GM23338 (cell line): Measurements from ENCODE around the gene BID. TPM values are rescaled to one million over a fixed set of nuclear protein-coding genes. Genes with fewer than 3 reads are reported as not detected.

ENCODE experiments used
- ATAC-seq: fragments of 200-7000 bp; cut with Tn5 transposase; 3 replicates; pipeline ENCODE4 v1.9.1; 2020
- DNase-seq: peaks from one replicate; pipeline ENCODE4 v3.0.0-alpha.2; 2015; ENCODE audit warnings: low spot score
- H2AFZ ChIP-seq: fragments of 200-600 bp; sonication (generic); 2 replicates; pipeline ENCODE4 v1.8.0; 2016; ENCODE audit warnings: antibody characterized with exemption, mild to moderate bottlenecking, moderate library complexity
- H3F3A ChIP-seq: fragments of 200-600 bp; sonication (generic); replicated peaks from 2 replicates; pipeline ENCODE4 v1.8.0; 2017; ENCODE audit warnings: antibody characterized with exemption, mixed run types, low read depth
- H3K27ac ChIP-seq: fragments of 200-600 bp; sonication (generic); 2 replicates; pipeline ENCODE4 v1.6.1; 2016; ENCODE audit warnings: low read depth
- H3K27me3 ChIP-seq: fragments of 200-600 bp; sonication (generic); 2 replicates; pipeline ENCODE4 v1.8.0; 2016; ENCODE audit warnings: mild to moderate bottlenecking, mixed run types, moderate library complexity; ENCODE audit not compliant: insufficient read depth
- H3K36me3 ChIP-seq: fragments of 200-600 bp; sonication (generic); 2 replicates; pipeline ENCODE4 v1.8.0; 2016; ENCODE audit warnings: mild to moderate bottlenecking; ENCODE audit not compliant: insufficient read depth
- H3K4me1 ChIP-seq: fragments of 200-600 bp; sonication (generic); 2 replicates; pipeline ENCODE4 v1.8.0; 2016; ENCODE audit warnings: mild to moderate bottlenecking, moderate library complexity; ENCODE audit not compliant: insufficient read depth
- H3K4me2 ChIP-seq: fragments of 200-600 bp; sonication (generic); 2 replicates; pipeline ENCODE4 v1.7.1; 2017; ENCODE audit warnings: mixed run types
- H3K4me3 ChIP-seq: fragments of 200-600 bp; sonication (generic); 2 replicates; pipeline ENCODE4 v1.6.1; 2016; ENCODE audit warnings: mixed run types
- H3K79me2 ChIP-seq: fragments of 200-600 bp; sonication (generic); replicated peaks from 2 replicates; pipeline ENCODE4 v1.8.0; 2017; ENCODE audit warnings: mild to moderate bottlenecking; ENCODE audit not compliant: insufficient read depth
- H3K9me2 ChIP-seq: fragments of 200-600 bp; sonication (generic); 2 replicates; pipeline ENCODE4 v1.8.0; 2017; ENCODE audit not compliant: insufficient read depth
- H4K20me1 ChIP-seq: fragments of 200-600 bp; sonication (generic); replicated peaks from 2 replicates; pipeline ENCODE4 v1.8.0; 2017; ENCODE audit warnings: mild to moderate bottlenecking; ENCODE audit not compliant: insufficient read depth
- H3K27ac Mint-ChIP-seq: 2 replicates; pipeline ENCODE4 v1.8.0; 2020; ENCODE audit warnings: inconsistent platforms, mild to moderate bottlenecking, moderate library complexity, mixed read lengths
- H3K27me3 Mint-ChIP-seq: 3 replicates; pipeline ENCODE4 v1.8.0; 2022; ENCODE audit warnings: low read depth, mild to moderate bottlenecking, moderate library complexity, mixed read lengths, inconsistent platforms; ENCODE audit not compliant: insufficient read depth, poor library complexity
- H3K36me3 Mint-ChIP-seq: 3 replicates; pipeline ENCODE4 v1.8.0; 2021; ENCODE audit warnings: low read depth, mild to moderate bottlenecking, inconsistent platforms, moderate library complexity, mixed read lengths
- H3K4me1 Mint-ChIP-seq: 3 replicates; pipeline ENCODE4 v1.8.0; 2020; ENCODE audit warnings: mild to moderate bottlenecking, inconsistent platforms, mixed read lengths
- H3K4me3 Mint-ChIP-seq: 3 replicates; pipeline ENCODE4 v1.8.0; 2021; ENCODE audit warnings: moderate library complexity, mild to moderate bottlenecking, inconsistent platforms, mixed read lengths
- H3K9me3 Mint-ChIP-seq: 3 replicates; pipeline ENCODE4 v1.8.0; 2020; ENCODE audit warnings: moderate library complexity, mild to moderate bottlenecking, inconsistent platforms, mixed read lengths
- CREB1 ChIP-seq: fragments of 250-450 bp; sonication (Bioruptor Pico); IDR thresholded peaks from 2 replicates; pipeline ENCODE4 v1.5.0; 2020; ENCODE audit warnings: low read depth, mild to moderate bottlenecking, moderate library complexity
- CTCF ChIP-seq, 2 experiments: fragments of 200-600 bp in 1 of 2; sonication (generic) in 1 of 2; conservative IDR thresholded peaks; 2 replicates each; pipeline versions ENCODE4 v1.5.1 to v1.6.1; 2016 to 2017; ENCODE audit warnings: antibody characterized with exemption in 2 of 2, low read depth in 2 of 2, mild to moderate bottlenecking in 2 of 2, moderate library complexity in 1 of 2
- ETS1 ChIP-seq: IDR thresholded peaks from 2 replicates; pipeline ENCODE4 v1.6.1; 2016; ENCODE audit warnings: antibody characterized with exemption
- EZH2 ChIP-seq: fragments of 200-600 bp; sonication (generic); IDR thresholded peaks from one replicate; pipeline ENCODE4 v1.8.0; 2017; ENCODE audit warnings: antibody characterized with exemption, mild to moderate bottlenecking, low read depth; ENCODE audit not compliant: unreplicated experiment
- EZH2phosphoT487 ChIP-seq: fragments of 200-600 bp; sonication (generic); IDR thresholded peaks from one replicate; pipeline ENCODE4 v1.8.1; 2018; ENCODE audit warnings: antibody characterized with exemption; ENCODE audit not compliant: unreplicated experiment
- JUNB ChIP-seq: IDR thresholded peaks from one replicate; pipeline ENCODE4 v1.6.1; 2016; ENCODE audit warnings: antibody characterized with exemption; ENCODE audit not compliant: unreplicated experiment
- NANOG ChIP-seq: IDR thresholded peaks from 2 replicates; pipeline ENCODE4 v1.6.1; 2016; ENCODE audit warnings: antibody characterized with exemption, borderline replicate concordance
- POLR2AphosphoS5 ChIP-seq: IDR thresholded peaks from 2 replicates; pipeline ENCODE4 v1.6.1; 2016; ENCODE audit warnings: antibody characterized with exemption, low read depth
- REST ChIP-seq: IDR thresholded peaks from one replicate; pipeline ENCODE4 v1.6.1; 2018; ENCODE audit warnings: antibody characterized with exemption; ENCODE audit not compliant: unreplicated experiment
- STAT1 ChIP-seq: IDR thresholded peaks from one replicate; pipeline ENCODE4 v1.6.1; 2016; ENCODE audit warnings: antibody characterized with exemption; ENCODE audit not compliant: unreplicated experiment
- ZNF114 ChIP-seq: fragments of 250-450 bp; sonication (Bioruptor Pico); IDR thresholded peaks from 2 replicates; pipeline ENCODE4 v1.5.0; 2020; ENCODE audit warnings: mild to moderate bottlenecking, moderate library complexity
- ZNF331 ChIP-seq: fragments of 250-450 bp; sonication (Bioruptor Pico); IDR thresholded peaks from 2 replicates; pipeline ENCODE4 v1.5.0; 2020; ENCODE audit warnings: low read depth, mild to moderate bottlenecking, moderate library complexity
- ZNF462 ChIP-seq: fragments of 250-450 bp; sonication (Bioruptor Pico); IDR thresholded peaks from 2 replicates; pipeline ENCODE4 v1.5.0; 2020; ENCODE audit warnings: mild to moderate bottlenecking, moderate library complexity
- polyA plus RNA-seq: library from polyadenylated mRNA; unstranded; fragments of >200 nt; fragmentation: Nextera tagmentation; extraction: Ambion mirVana; gene quantifications from 2 replicates; pipeline ENCODE4 v1.2.1, GENCODE V29; 2016
- total RNA-seq: library from RNA; depleted of rRNA; stranded (reverse); fragments of >200 nt; shearing (Covaris generic); gene quantifications from 2 replicates; pipeline ENCODE4 v1.2.3, GENCODE V29; 2014

The BID gene
- total and polyA plus RNA-seq, 2 experiments from 2014 or later = 65.1 to 125 TPM

- no peak for ATAC-seq
- Histone ChIP-seq H3K4me3 (no peak overlapping the region), H3K9me2 (no peaks in the 10 kb centered on the region), H3K27ac (no peak overlapping the region), H3K4me1 (no peaks in the 10 kb centered on the region), H3K27me3 (no peaks in the 10 kb centered on the region), H2AFZ (no peak overlapping the region), H4K20me1 (no peaks in the 10 kb centered on the region), H3K4me2 (no peak overlapping the region), H3K36me3 (peaks cover 5% of the 10 kb centered on the region; the same call in 1 of the 2 replicates), H3F3A (no peaks in the 10 kb centered on the region), H3K79me2 (no peaks in the 10 kb centered on the region)
- no peak for TF ChIP-seq CREB1 (CRISPR knock-in tag)
- no peak for TF ChIP-seq JUNB
- no peak for TF ChIP-seq CTCF (conservative IDR thresholded peaks at IDR 0.05; ENCODE audit: low read depth in 2 of 2)
- no peak for TF ChIP-seq REST
- no peak for TF ChIP-seq ZNF462 (CRISPR knock-in tag)
- TF ChIP-seq ZNF114 (CRISPR knock-in tag) = no peak
- no peak for TF ChIP-seq NANOG
- TF ChIP-seq EZH2 = no peak
- no peak for TF ChIP-seq ETS1
- TF ChIP-seq ZNF331 = no peak
- TF ChIP-seq EZH2phosphoT487 = no peak
- TF ChIP-seq POLR2AphosphoS5 = no peak
- TF ChIP-seq STAT1 = no peak
- H3K27ac Mint-ChIP-seq = no peak overlapping the region
- DNase-seq = no peak
- no peaks in the 10 kb centered on the region for H3K9me3 Mint-ChIP-seq
- H3K4me3 Mint-ChIP-seq = no peak overlapping the region
- H3K36me3 Mint-ChIP-seq = peaks cover 7% of the 10 kb centered on the region
- H3K27me3 Mint-ChIP-seq = peaks cover 6% of the 10 kb centered on the region
- H3K4me1 Mint-ChIP-seq = peaks cover 3% of the 10 kb centered on the region; the same call in 2 of the 3 replicates
These were observed 36.4 kb upstream of the BID start for GRCh38 chr22:17810570-17811116.
